ENCODE data around the gene BCL2L13. TPM values are rescaled to one million over a fixed set of nuclear protein-coding genes. Genes with fewer than 3 reads are reported as not detected.

Gene BCL2L13
- total RNA-seq, 4 donors from 2014 or later, result 46.0 to 103 (median 72.2) TPM

DNA sequence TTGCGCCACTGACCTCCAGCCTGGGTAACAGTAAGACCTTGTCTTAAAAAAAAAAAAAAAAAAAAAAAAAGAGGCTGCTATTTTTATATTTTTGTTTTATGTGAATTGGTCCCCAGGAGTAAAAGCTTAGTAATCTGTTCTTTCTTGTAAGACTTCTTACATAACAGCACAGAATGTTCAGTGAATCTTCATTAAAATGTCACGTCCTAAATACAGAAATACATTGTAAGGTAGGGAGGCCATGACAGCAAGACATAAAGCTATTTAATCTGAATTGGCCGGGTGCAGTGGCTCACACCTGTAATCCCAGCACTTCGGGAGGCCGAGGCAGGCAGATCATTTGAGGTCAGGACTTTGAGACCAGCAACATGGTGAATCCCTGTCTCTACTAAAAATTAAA, 71.5 kb downstream of the BCL2L13 start:
- no peak overlapping the region for H3K4me3 ChIP-seq (replicated peaks in 1 of 3)
- TF ChIP-seq POLR2A (IDR thresholded peaks at IDR 0.05), result no peak
- H3K4me1 ChIP-seq, result peaks cover 0 to 9% of the 10 kb centered on the region in 2 donors
- 95 to 98% methylated on average over 5 of the region's 5 CpGs for WGBS, 2 donors
- intact Hi-C loops (cut with DNase I), result no loop called here
- H3K36me3 ChIP-seq, result no peaks in the 10 kb centered on the region
- DNase-seq, result no peak
- H3K27ac ChIP-seq, result no peak overlapping the region
- no peaks in the 10 kb centered on the region for H3K27me3 ChIP-seq
- H3K9me3 ChIP-seq, result no peaks in the 10 kb centered on the region

DNA sequence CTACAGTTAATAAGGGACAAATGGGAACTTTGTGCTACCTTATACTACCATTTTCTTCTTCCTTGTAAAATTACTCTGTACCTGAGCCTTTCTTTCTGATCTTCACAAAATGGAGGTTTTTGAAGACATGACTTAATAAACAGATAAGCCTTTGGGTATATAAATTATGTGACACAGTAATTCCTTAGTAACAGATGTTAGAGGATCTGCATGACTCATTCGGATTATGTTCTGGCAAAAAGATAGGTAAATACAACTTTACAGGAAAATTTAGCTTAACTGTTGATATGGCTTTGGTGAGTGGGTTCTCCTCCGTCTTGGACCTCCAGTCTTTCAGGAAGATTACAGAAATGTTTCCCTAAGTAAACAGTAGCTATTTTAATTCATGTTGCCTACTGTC, 73.9 kb downstream of the BCL2L13 start:
- WGBS, 2 donors, result 92 to 93% methylated on average over 2 of the region's 2 CpGs
- H3K4me1 ChIP-seq, result no peaks in the 10 kb centered on the region
- TF ChIP-seq POLR2A (IDR thresholded peaks at IDR 0.05), result no peak
- TF ChIP-seq, protein P1, sequence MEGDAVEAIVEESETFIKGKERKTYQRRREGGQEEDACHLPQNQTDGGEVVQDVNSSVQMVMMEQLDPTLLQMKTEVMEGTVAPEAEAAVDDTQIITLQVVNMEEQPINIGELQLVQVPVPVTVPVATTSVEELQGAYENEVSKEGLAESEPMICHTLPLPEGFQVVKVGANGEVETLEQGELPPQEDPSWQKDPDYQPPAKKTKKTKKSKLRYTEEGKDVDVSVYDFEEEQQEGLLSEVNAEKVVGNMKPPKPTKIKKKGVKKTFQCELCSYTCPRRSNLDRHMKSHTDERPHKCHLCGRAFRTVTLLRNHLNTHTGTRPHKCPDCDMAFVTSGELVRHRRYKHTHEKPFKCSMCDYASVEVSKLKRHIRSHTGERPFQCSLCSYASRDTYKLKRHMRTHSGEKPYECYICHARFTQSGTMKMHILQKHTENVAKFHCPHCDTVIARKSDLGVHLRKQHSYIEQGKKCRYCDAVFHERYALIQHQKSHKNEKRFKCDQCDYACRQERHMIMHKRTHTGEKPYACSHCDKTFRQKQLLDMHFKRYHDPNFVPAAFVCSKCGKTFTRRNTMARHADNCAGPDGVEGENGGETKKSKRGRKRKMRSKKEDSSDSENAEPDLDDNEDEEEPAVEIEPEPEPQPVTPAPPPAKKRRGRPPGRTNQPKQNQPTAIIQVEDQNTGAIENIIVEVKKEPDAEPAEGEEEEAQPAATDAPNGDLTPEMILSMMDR (IDR thresholded peaks at IDR 0.05), result no peak
- no peaks in the 10 kb centered on the region for H3K27me3 ChIP-seq
- H3K4me3 ChIP-seq (replicated peaks in 1 of 3), result no peak overlapping the region
- no peak overlapping the region for H3K27ac ChIP-seq
- intact Hi-C loops (cut with DNase I), result no loop called here
- no peak for DNase-seq
- no peaks in the 10 kb centered on the region for H3K36me3 ChIP-seq
- H3K9me3 ChIP-seq, result no peaks in the 10 kb centered on the region

DNA sequence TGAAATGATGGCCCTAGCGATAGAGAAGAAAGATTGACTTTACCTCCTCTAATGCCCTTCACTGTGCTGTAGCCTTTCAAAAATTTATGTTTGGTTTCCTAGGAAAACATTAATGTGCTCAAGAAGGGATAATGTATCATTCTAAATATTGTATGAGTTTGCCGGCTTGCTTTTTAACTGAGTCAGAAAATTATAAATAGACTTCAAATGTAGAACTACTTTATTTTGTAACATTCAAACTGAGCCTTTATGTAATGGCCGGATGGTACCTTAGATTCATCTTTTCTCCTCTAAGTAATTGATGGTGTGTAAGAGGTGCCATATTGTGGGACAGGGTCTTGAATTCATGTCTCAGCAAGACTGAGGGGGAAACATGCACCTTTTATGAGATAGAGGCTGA, 78.0 kb downstream of the BCL2L13 start:
- intact Hi-C loops (cut with DNase I), result no loop called here
- H3K4me1 ChIP-seq, result no peaks in the 10 kb centered on the region
- no peak overlapping the region for H3K27ac ChIP-seq
- H3K36me3 ChIP-seq, result no peaks in the 10 kb centered on the region
- 95 to 97% methylated on average over 3 of the region's 3 CpGs for WGBS, 2 donors
- H3K4me3 ChIP-seq (replicated peaks in 1 of 3), result no peak overlapping the region
- H3K27me3 ChIP-seq, result no peaks in the 10 kb centered on the region
- H3K9me3 ChIP-seq, result no peaks in the 10 kb centered on the region
- TF ChIP-seq POLR2A (IDR thresholded peaks at IDR 0.05), result no peak
- TF ChIP-seq, protein P1 (IDR thresholded peaks at IDR 0.05), result no peak
- DNase-seq, result no peak

DNA sequence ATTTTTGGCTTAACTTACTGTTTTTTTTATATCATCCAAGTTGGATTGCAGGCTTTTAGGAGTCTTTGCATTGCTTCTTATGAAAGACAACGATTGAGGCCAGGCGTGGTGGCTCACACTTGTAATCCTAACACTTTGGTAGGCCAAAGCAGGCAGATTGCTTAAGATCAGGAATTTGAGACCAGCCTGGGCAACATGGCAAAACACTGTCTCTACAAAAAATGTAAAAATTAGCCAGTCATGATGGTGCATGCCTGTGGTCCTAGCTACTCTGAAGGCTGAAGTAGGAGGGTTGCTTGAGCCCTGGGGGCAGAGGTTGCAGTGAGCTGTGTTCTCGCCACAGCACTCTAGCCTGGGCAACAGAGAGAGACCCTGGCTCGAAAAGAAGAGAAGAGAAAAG, 79.2 kb downstream of the BCL2L13 start:
- Histone ChIP-seq H3K9me3 (no peaks in the 10 kb centered on the region), H3K36me3 (no peaks in the 10 kb centered on the region), H3K27me3 (no peaks in the 10 kb centered on the region), H3K4me1 (no peaks in the 10 kb centered on the region), H3K4me3 (replicated peaks in 1 of 3) (no peak overlapping the region), H3K27ac (no peak overlapping the region)
- TF ChIP-seq, protein P1 (IDR thresholded peaks at IDR 0.05), result no peak
- no peak for TF ChIP-seq POLR2A (IDR thresholded peaks at IDR 0.05)
- no peak for DNase-seq
- intact Hi-C loops (cut with DNase I), result no loop called here
- 90 to 94% methylated on average over 4 of the region's 4 CpGs for WGBS, 2 donors

DNA sequence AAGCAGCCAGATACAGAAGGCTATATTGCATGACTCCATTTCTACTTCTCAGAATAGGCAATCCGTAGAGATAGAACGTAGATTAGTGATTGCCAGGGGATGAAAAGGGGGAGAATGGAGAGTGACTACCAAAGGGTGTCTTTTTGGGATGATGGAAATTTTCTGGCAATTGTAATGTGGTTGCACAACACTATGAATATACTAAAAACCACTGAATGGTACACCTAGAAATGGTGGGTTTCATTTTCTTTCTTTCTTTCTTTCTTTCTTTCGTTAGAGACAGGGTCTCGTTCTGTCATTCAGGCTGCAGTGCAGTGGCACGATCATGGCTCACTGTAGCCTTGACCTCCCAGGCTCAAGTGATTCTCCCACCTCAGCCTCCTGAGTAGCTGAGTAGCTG, 81.4 kb downstream of the BCL2L13 start:
- Histone ChIP-seq H3K4me3 (replicated peaks in 1 of 3) (no peak overlapping the region), H3K27ac (no peak overlapping the region), H3K27me3 (no peaks in the 10 kb centered on the region), H3K4me1 (no peaks in the 10 kb centered on the region), H3K36me3 (no peaks in the 10 kb centered on the region), H3K9me3 (no peaks in the 10 kb centered on the region)
- no peak for DNase-seq
- no peak for TF ChIP-seq POLR2A (IDR thresholded peaks at IDR 0.05)
- TF ChIP-seq, protein P1 (IDR thresholded peaks at IDR 0.05), result no peak
- 96 to 98% methylated on average over 5 of the region's 5 CpGs for WGBS, 2 donors
- intact Hi-C loops (cut with DNase I), result no loop called here

DNA sequence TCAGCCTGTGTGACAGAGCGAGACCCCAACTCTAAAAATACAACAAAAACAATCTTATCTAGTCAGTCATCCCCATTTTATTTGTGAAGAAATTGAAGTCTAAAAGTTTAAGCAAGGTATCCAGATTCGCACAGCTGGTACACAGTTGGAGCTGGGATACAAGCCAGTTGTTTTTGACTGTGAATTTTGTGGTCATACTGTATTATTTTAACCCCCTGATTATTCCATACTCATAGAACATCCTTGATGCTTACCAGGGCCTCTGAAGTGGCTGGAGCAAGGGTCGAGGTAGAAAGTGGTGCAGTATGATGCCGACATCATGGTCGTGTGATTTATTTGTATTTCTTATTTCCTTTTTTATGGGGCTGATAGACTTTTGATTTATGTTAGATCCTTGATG, 85.7 kb downstream of the BCL2L13 start:
- H3K27ac ChIP-seq, result no peak overlapping the region
- H3K4me1 ChIP-seq, result no peaks in the 10 kb centered on the region
- no peak for TF ChIP-seq POLR2A (IDR thresholded peaks at IDR 0.05)
- TF ChIP-seq, protein P1 (IDR thresholded peaks at IDR 0.05), result no peak

More for the DNA sequence above, 85.7 kb downstream of the BCL2L13 start:
- Histone ChIP-seq H3K4me3 (replicated peaks in 1 of 3) (no peak overlapping the region), H3K36me3 (peaks cover 18 to 20% of the 10 kb centered on the region in 2 donors), H3K27me3 (no peaks in the 10 kb centered on the region), H3K9me3 (no peaks in the 10 kb centered on the region)
- 91 to 93% methylated on average over 5 of the region's 5 CpGs for WGBS, 2 donors
- intact Hi-C loops (cut with DNase I), result no loop called here
- DNase-seq, result no peak

All from thyroid gland (tissue), 4 donors.